HUES64 (cell line): Measurements from ENCODE around the gene SRCIN1.
A peak's percentile ranks its signal among the peaks of the same experiment; 100 is the strongest.

Experiments used
- H3K27ac ChIP-seq: 2 replicates; pipeline ENCODE4 v1.7.0; 2013; ENCODE audit warnings: low read depth, low read length, inconsistent platforms
- H3K27me3 ChIP-seq: 2 replicates; pipeline ENCODE4 v1.6.1; 2013; ENCODE audit warnings: mild to moderate bottlenecking, low read length; ENCODE audit not compliant: insufficient read depth
- H3K36me3 ChIP-seq: 2 replicates; pipeline ENCODE4 v1.6.1; 2013; ENCODE audit warnings: mild to moderate bottlenecking, low read length; ENCODE audit not compliant: insufficient read depth
- H3K4me1 ChIP-seq: 2 replicates; pipeline ENCODE4 v1.6.1; 2013; ENCODE audit warnings: mild to moderate bottlenecking, low read length, moderate library complexity; ENCODE audit not compliant: insufficient read depth
- H3K4me3 ChIP-seq: 2 replicates; pipeline ENCODE4 v1.5.1; 2013; ENCODE audit warnings: mild to moderate bottlenecking, low read length, moderate library complexity
- H3K9ac ChIP-seq: 2 replicates; pipeline ENCODE4 v1.6.1; 2013; ENCODE audit warnings: mild to moderate bottlenecking, low read depth, low read length
- H3K9me3 ChIP-seq: 2 replicates; pipeline ENCODE4 v1.6.1; 2013; ENCODE audit warnings: low read depth, low read length; ENCODE audit not compliant: insufficient read depth
- WGBS: fragments of 150-250, 120-280 bp; methylation state at CpG from one replicate; pipeline ENCODE4 v1.1.7; 2013; ENCODE audit warnings: missing lambda C conversion rate; 5-methylcytosine and 5-hydroxymethylcytosine counted together

The SRCIN1 gene

DNA sequence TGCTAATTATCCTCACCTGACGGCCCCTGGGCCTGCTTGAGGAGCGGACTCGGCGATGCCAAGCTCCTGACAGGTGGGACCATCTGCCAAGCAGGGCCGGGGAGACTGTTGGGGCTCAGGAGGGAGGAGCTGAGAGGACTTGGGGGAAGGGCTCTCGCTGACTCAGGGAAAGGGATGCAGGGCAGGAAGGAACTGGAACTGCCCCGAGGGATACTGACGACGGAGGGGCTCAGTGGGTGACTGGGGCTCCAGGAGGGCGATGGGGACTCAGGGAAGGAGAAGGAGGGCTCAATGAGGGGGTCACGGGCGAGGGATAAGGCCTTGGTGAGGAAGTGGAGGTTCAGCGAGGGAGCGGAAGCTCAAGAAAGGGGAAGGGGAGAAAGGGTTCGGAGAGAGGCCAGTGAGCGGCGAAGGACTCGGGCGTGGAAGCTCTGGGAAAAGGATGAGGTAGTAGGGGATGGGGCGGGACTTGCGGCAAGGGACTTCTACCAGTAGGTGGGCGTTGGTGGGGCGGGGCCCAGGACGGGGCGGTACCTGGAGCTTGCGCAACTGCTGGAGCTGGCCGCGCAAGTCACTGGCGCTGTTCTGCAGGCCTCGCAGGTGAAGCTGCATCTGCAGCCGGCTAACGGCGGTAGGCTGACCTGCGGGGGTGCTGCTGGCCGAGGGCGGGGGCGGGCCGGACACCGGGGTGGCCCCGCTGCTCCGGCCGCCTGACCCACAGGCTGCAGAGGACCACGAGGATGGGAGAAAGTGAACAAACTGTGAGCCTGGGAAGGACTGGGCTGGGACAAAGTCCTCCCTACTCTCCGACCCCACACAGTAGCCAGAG lies 46.5 kb downstream of the SRCIN1 start:
- Histone ChIP-seq H3K4me3 (peak overlapping the region; percentile 53), H3K27ac (no peak overlapping the region; the same call in 1 of the 2 replicates), H3K9me3 (no peaks in the 10 kb centered on the region), H3K9ac (no peak overlapping the region), H3K36me3 (no peaks in the 10 kb centered on the region), H3K4me1 (peaks cover 17% of the 10 kb centered on the region), H3K27me3 (peaks cover 67% of the 10 kb centered on the region)
- 2% methylated on average over 44 of the region's 44 CpGs for WGBS

DNA sequence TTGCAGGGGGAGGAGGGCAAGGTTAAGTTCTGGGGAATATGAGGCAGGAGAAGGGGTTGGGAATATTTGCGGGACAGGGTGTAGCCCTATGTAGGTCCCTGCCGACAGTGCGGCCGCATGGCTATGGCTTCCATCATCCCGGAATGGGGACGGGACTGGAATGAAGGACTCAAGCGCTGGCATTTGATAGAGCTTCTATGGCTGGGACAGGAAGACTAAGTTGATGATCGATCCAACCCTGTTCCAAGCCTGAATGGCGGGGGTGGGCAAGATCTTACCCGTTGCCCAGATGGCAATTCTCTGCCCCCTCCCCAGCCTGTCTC lies 47.1 kb downstream of the SRCIN1 start:
- peaks cover 15% of the 10 kb centered on the region for H3K4me1 ChIP-seq
- H3K27me3 ChIP-seq = peaks cover 61% of the 10 kb centered on the region
- no peak overlapping the region for H3K9ac ChIP-seq
- H3K4me3 ChIP-seq = peak overlapping the region; percentile 53
- WGBS = 5% methylated on average over 10 of the region's 10 CpGs
- H3K9me3 ChIP-seq = no peaks in the 10 kb centered on the region
- H3K27ac ChIP-seq = no peak overlapping the region
- no peaks in the 10 kb centered on the region for H3K36me3 ChIP-seq

DNA sequence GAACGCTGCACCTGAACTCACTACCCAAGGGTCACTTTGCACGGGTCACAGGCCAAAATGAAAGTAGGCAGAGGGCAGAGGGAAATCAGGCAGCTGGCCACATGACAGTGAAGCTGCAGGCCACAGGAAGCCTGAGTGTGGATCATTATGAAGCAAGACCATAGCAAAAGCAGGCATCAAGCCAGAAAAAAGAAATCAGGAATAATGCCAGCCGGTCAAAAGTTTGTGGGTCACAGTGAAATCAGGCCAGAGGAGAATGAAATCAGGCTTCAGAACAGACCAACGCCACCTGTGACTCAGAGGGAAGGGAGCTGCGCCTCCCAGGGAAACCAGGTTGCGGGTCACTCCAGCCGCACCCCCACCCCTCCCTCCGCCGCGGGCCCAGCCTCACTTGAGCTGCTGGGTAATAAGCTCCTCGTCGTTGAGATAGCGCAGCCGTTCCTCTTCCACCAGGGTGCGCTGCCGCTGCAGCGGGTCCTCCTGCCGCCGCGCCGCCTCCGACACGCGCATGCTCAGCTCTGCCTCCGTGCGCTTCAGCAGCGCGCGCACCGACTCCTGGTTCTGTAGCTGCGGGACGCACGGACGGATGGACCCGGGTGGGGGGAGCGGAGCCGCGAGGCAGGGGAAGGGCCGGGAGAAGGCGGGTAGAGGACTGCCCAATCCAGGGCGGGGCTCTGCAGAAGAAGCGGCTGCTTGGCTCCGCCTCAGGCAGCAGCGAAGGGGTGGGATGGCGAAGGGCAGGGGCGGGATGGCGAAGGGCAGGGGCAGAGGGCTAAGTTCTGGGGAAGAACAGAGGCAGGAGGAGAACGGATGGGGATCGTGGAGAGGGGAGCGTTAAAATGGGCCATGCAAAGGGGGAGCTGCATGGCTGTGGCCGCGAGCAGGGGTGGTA lies 47.7 kb downstream of the SRCIN1 start:
- peaks cover 55% of the 10 kb centered on the region for H3K27me3 ChIP-seq
- no peaks in the 10 kb centered on the region for H3K9me3 ChIP-seq
- peaks cover 15% of the 10 kb centered on the region for H3K4me1 ChIP-seq
- no peaks in the 10 kb centered on the region for H3K36me3 ChIP-seq
- H3K27ac ChIP-seq = no peak overlapping the region
- H3K9ac ChIP-seq = no peak overlapping the region
- H3K4me3 ChIP-seq = peak overlapping the region; percentile 53
- WGBS = 6% methylated on average over 52 of the region's 52 CpGs

DNA sequence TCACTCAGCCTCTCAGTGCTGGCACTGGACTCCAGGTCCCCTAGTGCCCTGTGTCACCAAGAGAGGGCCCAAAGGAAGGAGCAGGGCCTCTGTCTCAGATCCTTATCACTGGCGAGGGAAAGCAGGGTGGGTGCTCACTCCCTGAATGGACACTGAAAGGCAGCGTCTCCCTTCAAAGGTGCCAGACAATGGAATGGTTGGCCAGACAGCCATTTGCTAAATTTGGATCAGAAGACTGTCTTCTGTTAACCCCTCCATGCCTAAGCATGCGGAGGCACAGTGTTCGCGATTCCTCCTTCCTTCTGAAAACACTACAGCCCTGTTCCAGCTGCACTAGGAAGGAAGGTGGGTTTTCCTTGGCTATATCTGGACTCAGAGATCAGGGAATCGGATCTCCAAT lies 48.4 kb downstream of the SRCIN1 start:
- no peaks in the 10 kb centered on the region for H3K36me3 ChIP-seq
- H3K27ac ChIP-seq = no peak overlapping the region
- no peak overlapping the region for H3K9ac ChIP-seq
- 90% methylated on average over 6 of the region's 6 CpGs for WGBS
- peaks cover 15% of the 10 kb centered on the region for H3K4me1 ChIP-seq
- H3K9me3 ChIP-seq = no peaks in the 10 kb centered on the region
- H3K27me3 ChIP-seq = peaks cover 48% of the 10 kb centered on the region
- no peak overlapping the region for H3K4me3 ChIP-seq

DNA sequence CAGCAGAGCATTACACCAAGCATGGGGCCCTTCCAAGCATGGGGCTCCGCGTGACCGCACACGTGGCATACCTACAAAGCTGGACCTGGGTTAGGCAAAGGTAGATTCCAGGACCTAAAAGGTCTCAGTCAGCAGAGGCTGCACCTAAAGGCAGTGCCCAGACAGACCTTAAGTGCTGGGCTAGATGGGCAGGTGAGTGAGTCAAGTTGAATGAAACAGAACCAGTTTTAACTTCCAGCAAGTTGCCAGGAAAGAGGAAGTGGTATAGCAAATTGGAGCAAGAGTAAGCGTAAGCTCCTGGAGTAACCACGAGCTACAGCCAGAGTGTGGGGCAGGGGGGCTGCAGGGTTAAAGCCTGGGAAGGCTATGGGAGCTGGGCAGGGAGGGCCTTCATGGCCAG lies 49.5 kb downstream of the SRCIN1 start:
- Histone ChIP-seq H3K9ac (no peak overlapping the region), H3K27me3 (peaks cover 37% of the 10 kb centered on the region), H3K36me3 (no peaks in the 10 kb centered on the region), H3K4me3 (no peak overlapping the region), H3K4me1 (peaks cover 15% of the 10 kb centered on the region), H3K27ac (no peak overlapping the region), H3K9me3 (no peaks in the 10 kb centered on the region)
- WGBS = 95% methylated on average over 6 of the region's 6 CpGs

DNA sequence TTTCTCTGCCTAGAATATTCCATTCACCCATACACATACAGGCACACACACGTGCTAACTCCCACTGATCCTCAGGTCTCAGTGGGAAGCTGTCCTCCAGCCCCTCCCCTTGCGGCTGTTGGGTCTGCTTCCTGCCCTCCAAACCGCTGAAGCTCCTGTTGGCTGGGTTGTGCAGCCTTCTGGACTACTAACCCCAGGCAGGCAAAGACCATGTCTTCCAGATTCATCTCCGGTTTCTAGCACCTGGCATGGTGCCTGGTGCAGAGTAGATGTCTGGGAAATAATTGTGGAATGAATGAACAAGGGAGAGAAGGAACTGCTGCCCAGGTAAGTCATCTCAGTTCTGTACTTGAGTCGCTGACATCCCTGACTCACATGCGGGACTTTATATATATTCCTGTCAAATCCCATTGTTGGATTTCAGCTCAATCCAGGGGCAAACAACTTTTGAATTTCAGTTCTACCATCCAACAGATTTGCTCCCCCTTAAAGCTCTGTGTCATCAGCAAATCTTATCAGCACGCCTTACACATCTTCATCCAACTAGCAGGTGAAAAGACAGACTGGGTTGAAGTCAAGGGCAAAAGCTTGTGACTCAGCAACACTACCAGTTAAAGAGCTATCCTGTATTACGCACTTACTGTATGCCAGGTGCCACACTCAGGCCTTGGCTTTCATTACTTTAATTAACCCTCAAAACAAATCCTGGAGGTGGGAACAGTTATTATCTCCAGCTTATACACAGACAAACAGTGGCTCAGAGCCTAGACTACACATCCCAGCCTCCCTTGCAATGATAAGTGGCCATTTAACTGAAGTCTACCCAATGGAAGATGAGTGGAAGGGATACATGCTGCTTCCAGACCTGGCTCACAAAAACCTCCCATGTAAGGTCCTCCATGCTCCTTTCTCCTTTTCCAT lies 51.1 kb downstream of the SRCIN1 start:
- H3K9me3 ChIP-seq = no peaks in the 10 kb centered on the region
- WGBS = 80% methylated on average over 8 of the region's 8 CpGs
- no peak overlapping the region for H3K27ac ChIP-seq
- no peaks in the 10 kb centered on the region for H3K36me3 ChIP-seq
- H3K9ac ChIP-seq = no peak overlapping the region
- H3K27me3 ChIP-seq = peaks cover 21% of the 10 kb centered on the region
- peaks cover 8% of the 10 kb centered on the region for H3K4me1 ChIP-seq
- H3K4me3 ChIP-seq = no peak overlapping the region

DNA sequence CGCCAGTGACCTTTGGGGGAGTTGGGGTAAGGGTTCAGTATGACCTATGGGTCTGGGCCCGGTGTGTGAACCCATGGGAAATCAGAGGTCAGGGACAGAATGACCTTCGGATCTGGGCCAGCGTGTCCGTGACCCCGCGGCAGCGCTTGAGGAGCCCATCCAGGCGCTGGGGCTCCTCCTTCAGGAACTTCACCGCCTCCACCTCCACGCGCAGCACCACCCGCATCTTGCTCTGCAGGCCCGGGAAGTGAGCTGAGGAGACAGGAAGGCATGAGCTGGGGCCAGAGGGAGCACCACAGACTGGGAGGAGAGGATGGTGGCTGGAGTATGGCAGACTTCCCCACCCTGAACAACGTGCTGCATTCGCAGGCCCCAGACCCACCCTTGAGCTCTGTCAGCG lies 53.4 kb downstream of the SRCIN1 start:
- H3K4me3 ChIP-seq = no peak overlapping the region
- 0 out of 2 replicates have a peak, but pooled peaks cover under 1% of the 10 kb centered on the region for H3K4me1 ChIP-seq
- H3K9me3 ChIP-seq = no peaks in the 10 kb centered on the region
- 92% methylated on average over 17 of the region's 17 CpGs for WGBS
- H3K27ac ChIP-seq = no peak overlapping the region
- H3K27me3 ChIP-seq = peaks cover 6% of the 10 kb centered on the region; the same call in 1 of the 2 replicates
- no peaks in the 10 kb centered on the region for H3K36me3 ChIP-seq
- no peak overlapping the region for H3K9ac ChIP-seq

DNA sequence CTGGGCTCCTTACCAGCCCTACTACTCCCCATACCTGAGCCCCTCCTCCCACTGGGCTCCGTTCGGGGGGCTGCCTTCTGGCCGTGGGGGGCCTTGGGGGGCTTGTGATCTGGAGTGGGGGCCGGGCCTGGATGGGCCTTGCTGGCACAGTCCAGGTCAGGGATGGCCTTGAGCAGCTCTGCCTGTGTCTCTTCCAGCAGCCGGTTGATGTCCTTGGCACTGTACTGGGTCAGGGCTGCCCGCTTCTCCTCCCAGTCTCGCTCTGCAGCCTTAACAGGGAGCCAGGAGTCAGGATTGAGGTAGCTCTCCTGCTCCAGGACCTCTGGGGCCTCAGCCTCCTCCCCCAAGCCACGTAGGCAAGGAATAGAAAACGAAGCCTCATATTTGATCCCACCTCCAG lies 54.6 kb downstream of the SRCIN1 start:
- H3K27ac ChIP-seq = no peak overlapping the region

DNA sequence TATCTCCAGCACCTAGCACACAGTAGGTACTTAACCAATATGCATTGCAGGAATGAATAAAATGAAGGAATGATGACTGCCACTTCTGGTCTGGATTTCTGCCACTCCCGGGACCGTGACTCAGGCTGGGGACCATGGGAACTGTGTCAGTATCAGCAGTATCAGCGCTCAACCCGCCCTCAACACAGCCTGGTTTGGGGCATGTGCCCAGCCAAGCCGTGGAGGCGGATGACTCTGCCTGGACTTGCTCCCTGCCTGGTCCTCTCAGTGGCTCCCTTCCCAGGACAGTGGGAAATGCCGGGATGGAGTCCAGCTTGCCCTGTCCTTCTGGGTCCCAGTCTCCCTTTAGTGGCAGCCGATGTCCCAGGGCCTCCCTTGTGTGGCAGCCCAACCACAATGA lies 55.1 kb downstream of the SRCIN1 start:
- no peaks in the 10 kb centered on the region for H3K27me3 ChIP-seq
- 92% methylated on average over 8 of the region's 8 CpGs for WGBS
- H3K27ac ChIP-seq = no peak overlapping the region

More for the DNA sequence above, 54.6 kb downstream of the SRCIN1 start:
- no peaks in the 10 kb centered on the region for H3K9me3 ChIP-seq
- H3K9ac ChIP-seq = no peak overlapping the region
- 93% methylated on average over 9 of the region's 9 CpGs for WGBS
- no peaks in the 10 kb centered on the region for H3K27me3 ChIP-seq
- H3K4me3 ChIP-seq = no peak overlapping the region
- H3K4me1 ChIP-seq = no peaks in the 10 kb centered on the region
- no peaks in the 10 kb centered on the region for H3K36me3 ChIP-seq

DNA sequence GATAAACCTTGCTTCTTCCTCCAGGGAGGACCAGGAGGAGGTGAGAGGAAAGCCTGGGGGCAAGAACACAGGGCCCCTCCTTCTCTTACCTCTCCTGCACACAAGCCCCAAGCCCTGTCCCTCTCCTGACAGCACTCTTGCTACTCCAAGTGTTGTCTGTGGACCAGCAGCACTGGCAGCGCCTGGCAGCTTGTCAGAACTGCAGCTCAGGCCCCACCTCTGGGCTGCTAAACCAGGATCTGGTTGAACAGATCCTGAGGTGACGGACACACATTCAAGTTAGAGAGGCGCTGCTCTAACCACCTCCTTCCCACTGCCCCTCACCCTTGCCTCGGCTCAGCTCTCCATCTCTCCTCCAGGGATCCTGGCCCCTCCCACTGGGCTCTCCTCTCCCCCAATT lies 56.5 kb downstream of the SRCIN1 start:
- Histone ChIP-seq H3K9ac (no peak overlapping the region), H3K4me1 (no peaks in the 10 kb centered on the region), H3K27ac (no peak overlapping the region)

More for the DNA sequence above, 55.1 kb downstream of the SRCIN1 start:
- no peaks in the 10 kb centered on the region for H3K9me3 ChIP-seq
- H3K36me3 ChIP-seq = no peaks in the 10 kb centered on the region
- no peak overlapping the region for H3K9ac ChIP-seq
- H3K4me1 ChIP-seq = no peaks in the 10 kb centered on the region
- H3K4me3 ChIP-seq = no peak overlapping the region

More for the DNA sequence above, 56.5 kb downstream of the SRCIN1 start:
- Histone ChIP-seq H3K4me3 (no peak overlapping the region), H3K27me3 (no peaks in the 10 kb centered on the region), H3K9me3 (no peaks in the 10 kb centered on the region), H3K36me3 (no peaks in the 10 kb centered on the region)
- WGBS = 81% methylated on average over 4 of the region's 4 CpGs
